Fibroblast of lung (primary cell): ENCODE results near the gene AKTIP.

Experiments used
- EZH2 ChIP-seq: IDR thresholded peaks from 2 replicates; pipeline ENCODE4 v1.5.1; 2012; ENCODE audit warnings: low read length, control low read depth, mild to moderate bottlenecking; ENCODE audit errors: missing control alignments
- TF ChIP-seq, protein P1 (sequence below), 2 donors: IDR thresholded peaks in 1 of 2; conservative IDR thresholded peaks in 1 of 2; 1 replicate in 1 of 2; 2 replicates in 1 of 2; pipeline ENCODE4 v1.5.1; 2011 to 2012; ENCODE audit warnings: low read length in 2 of 2, control low read depth in 1 of 2, inconsistent platforms in 1 of 2, low read depth in 1 of 2, mild to moderate bottlenecking in 1 of 2

DNA sequence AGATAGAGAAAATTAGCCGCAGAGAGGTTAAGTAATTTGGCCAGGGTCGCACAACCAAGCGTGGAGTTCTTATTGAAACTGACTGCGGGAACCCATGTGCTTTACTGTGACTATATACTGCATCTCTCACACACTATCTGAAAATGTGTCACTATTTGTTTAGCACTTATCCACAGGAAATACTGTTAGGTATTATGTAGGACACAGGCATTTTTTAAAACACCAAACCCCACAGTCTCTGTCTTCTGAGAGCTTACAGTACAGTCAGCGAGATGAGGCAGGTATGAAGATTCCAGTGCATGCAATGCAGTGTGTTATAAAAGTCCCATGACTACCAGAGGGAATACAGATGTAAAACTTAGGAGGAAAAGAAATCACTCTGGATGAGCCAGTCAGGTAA is 57.5 kb downstream of the AKTIP start:
- TF ChIP-seq, protein P1, sequence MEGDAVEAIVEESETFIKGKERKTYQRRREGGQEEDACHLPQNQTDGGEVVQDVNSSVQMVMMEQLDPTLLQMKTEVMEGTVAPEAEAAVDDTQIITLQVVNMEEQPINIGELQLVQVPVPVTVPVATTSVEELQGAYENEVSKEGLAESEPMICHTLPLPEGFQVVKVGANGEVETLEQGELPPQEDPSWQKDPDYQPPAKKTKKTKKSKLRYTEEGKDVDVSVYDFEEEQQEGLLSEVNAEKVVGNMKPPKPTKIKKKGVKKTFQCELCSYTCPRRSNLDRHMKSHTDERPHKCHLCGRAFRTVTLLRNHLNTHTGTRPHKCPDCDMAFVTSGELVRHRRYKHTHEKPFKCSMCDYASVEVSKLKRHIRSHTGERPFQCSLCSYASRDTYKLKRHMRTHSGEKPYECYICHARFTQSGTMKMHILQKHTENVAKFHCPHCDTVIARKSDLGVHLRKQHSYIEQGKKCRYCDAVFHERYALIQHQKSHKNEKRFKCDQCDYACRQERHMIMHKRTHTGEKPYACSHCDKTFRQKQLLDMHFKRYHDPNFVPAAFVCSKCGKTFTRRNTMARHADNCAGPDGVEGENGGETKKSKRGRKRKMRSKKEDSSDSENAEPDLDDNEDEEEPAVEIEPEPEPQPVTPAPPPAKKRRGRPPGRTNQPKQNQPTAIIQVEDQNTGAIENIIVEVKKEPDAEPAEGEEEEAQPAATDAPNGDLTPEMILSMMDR (conservative IDR thresholded peaks at IDR 0.05 in 1 of 2, IDR thresholded peaks at IDR 0.05 in 1 of 2; ENCODE audit: low read depth in 1 of 2, low read length in 2 of 2) = no peak
- no peak for TF ChIP-seq EZH2
